Sigmoid colon (tissue), 7 donors: ENCODE data around the gene HAL. TPM values are rescaled to one million over a fixed set of nuclear protein-coding genes. Genes with fewer than 3 reads are reported as not detected.

Source experiments
- DNase-seq: peaks from one replicate; pipeline ENCODE4 v3.0.0-alpha.2; 2019
- H3K27ac ChIP-seq, 4 donors: fragments of 200-600 bp; sonication (generic); one replicate each; pipeline ENCODE4 v1.5.1; 2016 to 2019; ENCODE audit warnings: mild to moderate bottlenecking in 1 of 4
- H3K27me3 ChIP-seq, 3 donors: fragments of 200-600 bp; sonication (generic); one replicate each; pipeline ENCODE4 v1.5.1; 2019; ENCODE audit warnings: mild to moderate bottlenecking in 1 of 3
- H3K36me3 ChIP-seq, 4 donors: fragments of 200-600 bp; sonication (generic); one replicate each; pipeline ENCODE4 v1.5.1; 2016 to 2019
- H3K4me1 ChIP-seq, 4 donors: fragments of 200-600 bp; sonication (generic); one replicate each; pipeline ENCODE4 v1.5.1; 2017 to 2019
- H3K4me3 ChIP-seq, 4 donors: fragments of 200-600 bp; sonication (generic); one replicate each; pipeline ENCODE4 v1.5.1; 2017 to 2019; ENCODE audit warnings: mild to moderate bottlenecking in 2 of 4, moderate library complexity in 1 of 4
- H3K9me3 ChIP-seq, 4 donors: fragments of 200-600 bp in 3 of 4; sonication (generic) in 3 of 4; one replicate each; pipeline versions ENCODE4 v1.5.1 to v1.6.1; 2013 to 2019
- CTCF ChIP-seq, 4 experiments: fragments of 450-650 bp in 3 of 4; fragments of 200-600 bp in 1 of 4; IDR thresholded peaks; one replicate each; pipeline ENCODE4 v1.5.1; 2016 to 2019; ENCODE audit warnings: antibody characterized with exemption in 4 of 4, mild to moderate bottlenecking in 3 of 4, moderate library complexity in 2 of 4
- EP300 ChIP-seq, 4 donors: sonication (generic); formaldehyde crosslinking; IDR thresholded peaks; one replicate each; pipeline ENCODE4 v1.6.1; 2017; ENCODE audit warnings: antibody characterized with exemption in 4 of 4
- POLR2A ChIP-seq, 2 donors: fragments of 450-650 bp; IDR thresholded peaks; one replicate each; pipeline ENCODE4 v1.6.1; 2016; ENCODE audit warnings: antibody characterized with exemption in 2 of 2, mild to moderate bottlenecking in 2 of 2, moderate library complexity in 2 of 2
- POLR2AphosphoS5 ChIP-seq, 4 donors: sonication (generic); formaldehyde crosslinking; IDR thresholded peaks; one replicate each; pipeline ENCODE4 v1.6.1; 2017; ENCODE audit warnings: antibody characterized with exemption in 4 of 4
- WGBS, 2 donors: extraction: QIAGEN DNeasy Blood & Tissue Kit; methylation state at CpG; one replicate each; pipeline ENCODE4 v1.1.7; 2013; 5-methylcytosine and 5-hydroxymethylcytosine counted together
- intact Hi-C: fragments of 100-400 bp; cut with DNase I; formaldehyde crosslinking; loops from one replicate; pipeline ENCODE4 v1.15.1; 2023
- polyA plus RNA-seq, 3 donors: library from polyadenylated mRNA; stranded (reverse); fragments of 200-250 nt; gene quantifications; one replicate each; pipeline ENCODE4 v1.2.3, GENCODE V29; 2013
- total RNA-seq, 4 donors: library from RNA; depleted of rRNA; stranded (reverse); fragments of >200 nt; gene quantifications; one replicate each; pipeline ENCODE4 v1.1.0, GENCODE V29; 2016
- donor health status: healthy with polysubstance abuse.
- donor health status: Bipolar disorder and iron deficiency.
- donor health status: healthy.

HAL gene
- total and polyA plus RNA-seq, 7 donors = under 0.01 to 0.46 (median 0.26) TPM; not detected in 3

- H3K4me1 ChIP-seq = no peaks in the 10 kb centered on the region
- H3K4me3 ChIP-seq = no peak overlapping the region
- intact Hi-C loops = no loop called here
- H3K36me3 ChIP-seq = no peaks in the 10 kb centered on the region
- H3K27me3 ChIP-seq = no peaks in the 10 kb centered on the region
- H3K27ac ChIP-seq = no peak overlapping the region
- H3K9me3 ChIP-seq = no peaks in the 10 kb centered on the region
- TF ChIP-seq EP300 (IDR thresholded peaks at IDR 0.05) (no peak), POLR2A (IDR thresholded peaks at IDR 0.05) (no peak), CTCF (IDR thresholded peaks at IDR 0.05) (no peak), POLR2AphosphoS5 (IDR thresholded peaks at IDR 0.05) (no peak)
- DNase-seq = no peak
- WGBS, 2 donors = 61 to 68% methylated on average over 4 of the region's 4 CpGs
These were observed 46.5 kb downstream of the HAL start for GRCh38 chr12:95949477-95950206.

DNA sequence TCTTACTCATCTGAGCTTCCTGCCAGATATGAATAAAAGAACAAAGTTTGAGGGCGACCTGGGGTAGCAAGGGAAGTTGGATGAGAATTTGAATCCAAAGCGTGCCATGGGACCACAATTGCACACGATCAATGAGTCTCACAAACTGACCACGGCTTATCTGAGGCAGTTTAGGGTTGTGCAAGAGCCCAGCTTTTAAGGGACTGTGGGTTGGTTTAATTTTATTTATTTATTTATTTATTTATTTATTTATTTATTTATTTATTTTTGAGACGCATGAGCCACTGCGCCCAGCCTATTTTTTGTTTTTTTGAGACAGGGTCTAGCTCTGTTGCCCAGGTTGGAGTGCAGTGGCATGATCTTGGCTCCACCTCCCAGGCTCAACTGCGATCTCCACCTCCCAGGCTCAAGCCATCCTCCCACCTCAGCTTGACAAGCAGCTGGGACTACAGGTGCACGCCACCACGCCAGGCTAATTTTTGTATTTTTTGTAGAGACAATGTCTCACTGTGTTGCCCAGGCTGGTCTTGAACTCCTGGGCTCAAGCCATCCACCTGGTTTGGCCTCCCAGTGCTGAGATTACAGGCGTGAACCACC lies 51.9 kb downstream of the HAL start:
- Histone ChIP-seq H3K4me3 (no peak overlapping the region), H3K27me3 (no peaks in the 10 kb centered on the region), H3K36me3 (no peaks in the 10 kb centered on the region), H3K27ac (no peak overlapping the region), H3K9me3 (no peaks in the 10 kb centered on the region), H3K4me1 (peaks cover 0 to 11% (median 7%) of the 10 kb centered on the region in 4 donors)
- DNase-seq = no peak
- intact Hi-C loops = loop anchor here (5.0 kb wide), 1 partner anchor 87 kb away; the partner anchor contains the start of gene SNRPF
- WGBS, 2 donors = 80 to 92% methylated on average over 10 of the region's 10 CpGs
- TF ChIP-seq POLR2A (IDR thresholded peaks at IDR 0.05) (no peak), EP300 (IDR thresholded peaks at IDR 0.05) (no peak), CTCF (IDR thresholded peaks at IDR 0.05) (no peak), POLR2AphosphoS5 (IDR thresholded peaks at IDR 0.05) (no peak)

DNA sequence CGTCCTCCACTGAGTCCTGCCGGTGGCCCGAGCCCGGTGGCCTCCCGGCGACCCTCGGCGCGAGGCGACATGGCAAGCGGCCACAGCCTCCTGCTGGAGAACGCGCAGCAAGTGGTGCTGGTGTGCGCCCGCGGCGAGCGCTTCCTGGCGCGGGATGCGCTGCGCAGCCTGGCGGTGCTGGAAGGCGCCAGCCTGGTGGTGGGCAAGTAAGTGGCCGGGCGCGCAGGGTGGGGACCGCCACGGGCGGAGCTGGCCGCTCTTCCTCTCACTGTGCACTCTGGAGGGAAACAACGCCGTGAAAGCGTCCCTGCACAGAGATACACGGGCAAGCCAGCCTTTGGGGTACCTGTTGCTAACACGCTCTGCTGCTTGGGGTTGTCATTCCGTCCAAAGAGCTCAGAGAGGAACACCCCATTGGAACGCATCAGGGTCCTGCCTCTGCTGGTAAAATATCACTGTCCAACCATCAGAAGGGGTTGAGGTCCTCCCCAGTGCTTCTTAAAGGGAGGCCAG lies 52.8 kb downstream of the HAL start, which contains the start of gene AMDHD1:
AMDHD1 (plus strand) TSS at position 2 of the 513 bp plus-strand sequence; CDS start at position 70, 68 bp downstream.
- Histone ChIP-seq H3K9me3 (no peaks in the 10 kb centered on the region), H3K27ac (peak within 1 kb of the TSS; percentile 84 to 89 (median 85)), H3K27me3 (no peaks in the 10 kb centered on the region), H3K4me1 (peaks cover 0 to 11% (median 7%) of the 10 kb centered on the region in 4 donors), H3K4me3 (peak within 1 kb of the TSS; percentile 83 to 96 (median 90)), H3K36me3 (no peaks in the 10 kb centered on the region)
- DNase-seq = peak; percentile 74
- intact Hi-C loops = loop anchor here (5.0 kb wide), 1 partner anchor 86 kb away; the partner anchor contains the start of gene SNRPF
- WGBS, 2 donors = 0 to 1% methylated on average over 38 of the region's 38 CpGs
- no peak for TF ChIP-seq EP300 (IDR thresholded peaks at IDR 0.05)
- TF ChIP-seq POLR2AphosphoS5 (IDR thresholded peaks at IDR 0.05) = peak in 1 of 4 donors; percentile 7
- TF ChIP-seq POLR2A (IDR thresholded peaks at IDR 0.05) = no peak
- TF ChIP-seq CTCF (IDR thresholded peaks at IDR 0.05) = peak in 3 of 4 experiments; percentile 26 to 47 (median 44)

DNA sequence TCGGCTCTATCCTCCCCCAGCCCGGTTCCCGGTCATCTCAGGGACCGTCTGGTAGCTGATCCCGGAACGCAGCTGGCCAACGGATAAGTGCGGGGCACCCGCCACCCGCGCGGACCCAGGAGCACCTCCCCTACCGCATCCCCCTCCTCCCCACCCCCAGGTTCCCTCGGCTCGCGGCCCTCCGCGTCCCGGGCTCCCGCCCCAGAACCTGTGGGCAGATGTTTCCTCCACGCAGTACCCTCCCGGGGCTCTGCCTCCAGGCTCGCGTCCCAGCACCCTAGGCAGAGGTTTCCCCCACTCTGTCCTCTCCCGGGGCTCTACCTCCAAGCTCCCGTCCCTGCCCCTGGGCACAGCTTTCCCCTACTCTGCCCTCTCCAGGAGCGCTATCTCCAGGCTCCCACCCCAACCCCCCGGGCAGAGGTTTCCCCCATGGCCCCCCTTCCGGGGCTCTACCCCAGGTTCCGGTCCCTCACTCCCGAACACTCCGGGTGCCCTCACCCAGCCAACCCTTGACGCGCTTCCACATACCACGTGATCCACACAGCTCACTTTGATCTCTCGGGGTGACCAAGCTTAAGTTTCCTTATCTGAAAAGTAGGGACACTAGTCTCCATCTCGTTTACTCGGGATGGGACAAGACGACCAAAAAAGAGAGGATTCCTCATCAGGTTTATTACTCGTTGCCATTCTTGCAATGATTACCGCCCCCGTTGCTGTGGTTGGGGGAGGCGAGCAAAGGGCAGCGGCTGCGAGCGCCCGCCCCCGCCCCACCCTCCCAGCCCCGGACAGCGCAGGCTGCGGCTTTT lies 53.4 kb downstream of the HAL start, which contains the start of gene CCDC38:
CCDC38 (minus strand) TSS at position 91 of the 806 bp plus-strand sequence. CDS start 6,105 bp downstream, outside the sequence.
- TF ChIP-seq POLR2A (IDR thresholded peaks at IDR 0.05) (peak; percentile 14 to 19), CTCF (IDR thresholded peaks at IDR 0.05) (no peak), POLR2AphosphoS5 (IDR thresholded peaks at IDR 0.05) (peak in 3 of 4 donors; percentile 35 to 41 (median 37))
- 1% methylated on average over 51 of the region's 51 CpGs for WGBS, 2 donors
- Histone ChIP-seq H3K27me3 (no peaks in the 10 kb centered on the region), H3K9me3 (no peaks in the 10 kb centered on the region), H3K4me3 (peak within 1 kb of the TSS; percentile 83 to 96 (median 90)), H3K36me3 (no peaks in the 10 kb centered on the region), H3K27ac (peak within 1 kb of the TSS; percentile 84 to 89 (median 85)), H3K4me1 (peaks cover 0 to 11% (median 7%) of the 10 kb centered on the region in 4 donors)
- intact Hi-C loops = loop anchor here (5.0 kb wide), 1 partner anchor 85 kb away; the partner anchor contains the start of gene SNRPF
- DNase-seq = peak; percentile 91
